LNCaP clone FGC (cell line): ENCODE results near the gene SEMA3C.

Experiments
- DNase-seq: peaks from one replicate; pipeline ENCODE4 v3.0.0-alpha.2; 2011; ENCODE audit warnings: low read depth
- H3K4me3 ChIP-seq: 2 replicates; pipeline ENCODE4 v1.5.1; 2011; ENCODE audit warnings: mild to moderate bottlenecking, low read depth, low read length, control low read depth
- CTCF ChIP-seq: IDR thresholded peaks from 2 replicates; pipeline ENCODE4 v1.5.1; 2012; ENCODE audit warnings: mild to moderate bottlenecking; ENCODE audit not compliant: control insufficient read depth, insufficient read depth; ENCODE audit errors: extremely low read depth

The SEMA3C gene

DNA sequence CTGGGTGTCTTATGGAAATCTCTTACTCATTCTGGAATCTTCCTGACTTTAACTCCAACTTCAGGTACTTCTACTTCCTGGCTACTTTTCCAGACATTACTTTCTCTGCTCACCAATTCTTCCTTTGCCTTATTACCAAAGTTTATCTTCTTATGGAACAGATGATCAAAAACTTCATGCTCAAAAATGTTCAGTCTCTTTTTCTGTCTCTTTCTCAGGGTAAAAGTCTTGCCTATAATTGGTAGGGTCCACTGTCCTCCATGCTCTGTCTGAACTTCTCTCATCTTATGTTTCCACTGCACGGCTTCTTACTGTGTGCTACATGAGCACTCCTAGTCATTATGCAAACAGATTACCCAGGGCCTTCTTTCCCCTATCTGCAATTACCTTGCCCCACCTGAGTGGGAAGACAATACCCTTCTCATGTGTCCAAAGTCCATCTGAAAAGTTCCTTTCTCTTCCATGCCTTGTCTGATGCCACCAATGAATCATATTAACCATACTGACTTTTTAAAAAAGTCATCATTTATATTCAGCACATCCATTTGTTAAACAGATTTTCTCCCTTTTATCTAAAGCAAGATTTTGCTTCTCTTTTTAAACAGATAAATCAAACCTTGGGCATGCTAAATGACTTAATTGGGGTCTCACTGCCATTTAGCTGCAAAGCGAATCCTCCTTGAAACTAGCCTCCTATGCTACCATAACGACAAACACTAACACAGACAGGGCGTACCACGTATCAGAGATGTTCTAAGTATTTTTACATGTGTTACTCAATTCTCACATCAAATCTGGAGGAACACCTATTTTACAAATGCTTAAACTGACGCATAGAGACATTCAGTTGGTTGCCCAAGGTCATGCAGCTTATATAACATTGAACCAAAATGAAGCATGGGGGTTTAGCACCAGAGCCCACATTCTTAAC is 48.8 kb downstream of the SEMA3C start:
- H3K4me3 ChIP-seq = no peak overlapping the region
- no peak for TF ChIP-seq CTCF
- no peak for DNase-seq

DNA sequence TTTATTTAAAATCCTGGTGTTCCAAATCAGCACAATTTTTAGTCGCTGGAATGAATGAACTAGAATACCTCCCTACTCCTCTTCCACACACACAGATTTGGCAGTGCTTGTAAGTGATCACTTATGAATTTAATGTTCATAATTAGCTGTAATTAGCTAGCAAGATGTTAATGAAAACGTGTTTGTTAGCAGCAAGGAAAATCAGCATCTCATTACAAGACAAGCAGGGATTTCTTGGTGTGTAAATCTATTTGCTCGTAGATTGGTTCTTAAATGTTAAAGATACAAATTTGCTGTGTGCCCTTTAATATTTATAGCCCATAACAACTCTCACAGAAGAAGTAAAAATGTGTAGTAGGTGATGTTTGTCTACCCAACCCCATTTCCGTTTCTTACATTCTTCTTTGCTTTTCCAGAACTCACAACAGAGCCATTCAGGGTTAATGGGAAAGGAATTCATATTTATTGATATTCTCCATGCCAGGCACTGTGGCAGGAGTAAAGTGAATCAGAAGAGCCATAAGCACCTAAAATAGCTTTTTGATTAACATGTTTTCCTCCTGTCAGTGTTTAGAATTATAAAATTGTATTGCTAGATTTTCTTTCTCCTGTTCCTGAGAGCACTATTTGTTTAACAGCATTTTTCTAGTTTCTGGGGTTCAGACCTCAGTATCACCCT is 49.6 kb downstream of the SEMA3C start:
- H3K4me3 ChIP-seq = no peak overlapping the region
- TF ChIP-seq CTCF = no peak
- DNase-seq = no peak

GRCh38 chr7:80868566-80868965 is 50.3 kb downstream of the SEMA3C start:
- no peak for DNase-seq

DNA sequence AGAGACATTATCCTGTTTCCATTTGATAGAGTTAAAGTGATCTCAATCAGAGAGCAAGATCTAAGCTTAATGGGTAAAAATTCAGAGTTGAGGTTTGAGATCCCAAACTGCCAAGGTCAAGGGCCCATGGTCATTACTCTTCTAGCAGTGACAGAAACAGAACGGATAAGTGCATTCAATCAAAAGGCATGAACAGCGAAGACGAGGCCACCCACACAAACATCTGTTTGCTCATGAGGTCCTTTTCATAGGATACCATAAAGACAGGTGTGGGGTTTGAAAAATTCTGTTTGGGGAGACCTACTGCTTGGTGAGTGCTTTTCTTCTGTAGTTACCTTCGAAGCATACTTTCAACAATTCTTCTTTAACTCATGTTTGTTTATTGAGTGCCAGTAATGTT is 58.3 kb downstream of the SEMA3C start:
- no peak for DNase-seq
- no peak overlapping the region for H3K4me3 ChIP-seq
- no peak for TF ChIP-seq CTCF

More at GRCh38 chr7:80868566-80868965, 50.3 kb downstream of the SEMA3C start:
- TF ChIP-seq CTCF = no peak
- no peak overlapping the region for H3K4me3 ChIP-seq

DNA sequence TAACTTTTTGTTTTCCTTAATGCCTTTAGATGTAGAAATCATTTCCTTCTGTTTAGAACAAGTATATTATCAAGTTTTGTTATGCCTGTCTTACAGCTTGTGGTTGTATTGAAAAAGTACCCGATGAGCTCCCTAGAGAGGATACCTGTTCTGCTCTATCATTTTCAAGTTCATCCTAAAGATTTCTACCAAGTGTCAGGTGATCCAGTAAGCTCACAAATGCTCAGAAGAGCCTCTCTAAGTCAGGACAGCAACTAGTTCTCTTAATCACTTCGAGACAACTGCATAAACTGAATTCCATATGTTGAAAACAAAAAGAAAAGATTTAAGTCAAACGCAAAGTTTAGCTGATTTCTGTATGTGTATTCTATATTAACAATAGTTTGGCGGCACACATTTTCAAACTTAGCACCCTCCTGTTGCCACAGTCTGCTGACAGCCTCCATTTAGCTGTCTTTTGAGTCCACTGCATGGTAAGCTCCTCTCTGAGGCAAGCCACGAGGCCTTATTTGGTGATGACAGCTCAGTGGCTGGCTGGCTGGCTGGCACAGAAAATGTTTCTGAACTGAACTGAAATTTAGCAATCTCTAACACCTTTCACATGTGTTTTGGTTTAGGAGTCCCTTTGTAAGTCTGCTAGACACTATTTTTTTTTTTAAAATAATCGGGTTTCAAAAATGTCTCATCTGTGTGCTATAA is 59.4 kb downstream of the SEMA3C start:
- no peak overlapping the region for H3K4me3 ChIP-seq
- no peak for TF ChIP-seq CTCF
- DNase-seq = no peak

DNA sequence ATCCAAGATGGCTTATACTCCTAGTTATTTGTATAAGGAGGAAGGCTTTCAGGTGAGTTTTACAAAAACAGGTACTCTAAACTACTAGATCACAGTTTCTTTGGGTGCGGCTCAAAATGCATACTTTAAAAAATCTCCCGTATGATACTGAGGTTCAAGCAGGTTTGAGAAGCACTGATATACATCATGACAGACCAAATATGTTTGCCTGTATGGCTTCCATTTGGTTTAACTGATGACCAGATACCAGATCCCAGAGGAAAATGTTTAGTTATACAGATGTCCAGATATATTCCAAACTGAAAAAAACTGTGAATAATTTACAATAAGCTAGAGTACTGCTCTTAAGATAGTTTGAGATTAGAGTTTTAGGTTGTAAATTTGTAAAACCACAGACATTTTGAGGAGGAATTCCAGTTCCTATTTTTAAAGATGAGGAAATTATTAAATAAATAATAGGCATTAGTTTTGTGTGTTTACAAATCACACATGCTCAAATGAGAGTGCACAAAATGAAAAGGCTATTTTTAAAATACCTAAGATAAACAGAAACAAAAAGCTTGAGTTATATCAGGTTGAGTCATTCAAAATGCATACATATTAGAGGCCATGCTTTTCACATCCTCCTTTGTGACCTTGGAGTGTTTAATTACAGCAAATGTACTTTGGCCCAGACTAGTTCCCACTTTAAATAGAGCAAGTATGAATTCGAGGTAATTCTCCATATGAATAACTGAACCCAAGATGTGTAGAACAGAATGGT is 60.5 kb downstream of the SEMA3C start:
- TF ChIP-seq CTCF = no peak

More for the DNA sequence above, 60.5 kb downstream of the SEMA3C start:
- H3K4me3 ChIP-seq = no peak overlapping the region
- no peak for DNase-seq
